HG03521 (cell line): ENCODE measurements around the gene TRERF1.

Source experiments
- ATAC-seq: cut with Tn5 transposase; IDR thresholded peaks from one replicate; pipeline ENCODE4 v1.9.1; 2021; ENCODE audit warnings: mild to moderate bottlenecking, moderate library complexity; ENCODE audit not compliant: unreplicated experiment

Gene TRERF1

GRCh38 chr6:42263165-42263728 is 188.5 kb downstream of the TRERF1 start:
- no peak for ATAC-seq

GRCh38 chr6:42260972-42261371 is 190.8 kb downstream of the TRERF1 start:
- no peak for ATAC-seq

- no peak for ATAC-seq
Measured at GRCh38 chr6:42260396-42260888, 191.3 kb downstream of the TRERF1 start.

DNA sequence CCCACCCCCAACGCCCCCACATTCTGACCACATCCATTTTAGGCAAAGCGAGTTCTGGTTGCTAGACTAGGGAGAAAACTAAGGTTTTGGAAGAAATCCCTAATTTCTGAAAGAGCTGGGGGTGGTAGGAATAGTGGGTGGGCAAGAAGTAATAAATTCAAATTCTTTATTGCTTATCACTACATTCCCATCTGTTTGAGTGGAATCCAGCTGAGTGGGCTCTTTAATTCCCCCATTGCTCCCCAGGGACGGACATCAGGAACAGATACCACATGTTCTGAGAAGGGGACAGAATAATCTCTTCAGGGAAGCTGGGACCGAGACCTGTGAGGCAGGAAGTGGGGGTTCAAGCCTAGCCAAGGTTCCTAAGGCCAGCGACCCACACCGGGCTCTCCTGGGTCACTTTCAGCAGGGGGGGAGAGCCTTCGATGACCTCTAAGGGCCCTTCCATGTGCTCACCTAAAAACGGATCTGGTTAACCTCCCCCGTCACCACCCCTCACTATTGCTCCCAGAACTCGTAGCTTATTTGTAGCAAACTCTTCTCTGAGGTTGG is 191.8 kb downstream of the TRERF1 start:
- no peak for ATAC-seq

GRCh38 chr6:42259286-42259685 is 192.4 kb downstream of the TRERF1 start:
- no peak for ATAC-seq

GRCh38 chr6:42257614-42258013 is 194.1 kb downstream of the TRERF1 start:
- ATAC-seq: no peak

GRCh38 chr6:42257063-42257462 is 194.7 kb downstream of the TRERF1 start:
- ATAC-seq: no peak

- no peak for ATAC-seq
Measured at GRCh38 chr6:42255050-42255449, 196.7 kb downstream of the TRERF1 start.

GRCh38 chr6:42254505-42254904 is 197.2 kb downstream of the TRERF1 start:
- no peak for ATAC-seq

DNA sequence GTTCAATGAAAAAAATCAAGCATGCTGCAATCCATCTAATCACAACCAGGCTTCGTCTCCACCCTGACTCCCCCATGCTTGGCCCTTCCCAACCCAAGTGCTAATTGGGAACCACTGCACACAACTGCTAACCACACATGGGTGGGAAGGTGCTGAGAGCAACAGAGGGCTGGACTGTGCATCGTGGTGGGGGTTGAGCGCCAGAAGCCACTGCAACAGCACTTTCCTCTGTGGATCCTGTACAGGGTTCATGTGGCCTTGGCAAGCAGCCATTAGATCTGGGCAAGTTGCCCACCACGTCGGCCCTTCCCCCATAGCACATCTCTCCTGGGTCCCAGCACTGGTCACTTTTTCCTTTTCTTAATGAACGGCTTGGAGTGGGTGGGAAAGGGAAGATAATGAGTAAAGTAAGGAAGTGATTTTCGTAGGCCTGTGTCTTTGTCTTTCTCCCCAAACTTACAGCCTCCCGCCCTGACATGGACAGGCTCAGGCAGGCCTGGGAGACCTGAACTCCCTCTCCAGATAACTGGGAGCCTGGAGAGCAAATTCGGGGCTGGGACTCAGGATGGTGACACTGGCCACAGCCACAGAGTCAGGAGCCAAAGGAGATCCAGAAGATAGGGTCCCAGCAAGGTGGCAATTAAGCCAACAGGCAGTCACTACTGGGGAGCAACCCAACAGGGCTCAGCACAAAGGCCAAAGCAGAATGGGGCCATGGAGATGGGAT is 199.7 kb downstream of the TRERF1 start:
- no peak for ATAC-seq

GRCh38 chr6:42251500-42251899 is 200.2 kb downstream of the TRERF1 start:
- no peak for ATAC-seq

DNA sequence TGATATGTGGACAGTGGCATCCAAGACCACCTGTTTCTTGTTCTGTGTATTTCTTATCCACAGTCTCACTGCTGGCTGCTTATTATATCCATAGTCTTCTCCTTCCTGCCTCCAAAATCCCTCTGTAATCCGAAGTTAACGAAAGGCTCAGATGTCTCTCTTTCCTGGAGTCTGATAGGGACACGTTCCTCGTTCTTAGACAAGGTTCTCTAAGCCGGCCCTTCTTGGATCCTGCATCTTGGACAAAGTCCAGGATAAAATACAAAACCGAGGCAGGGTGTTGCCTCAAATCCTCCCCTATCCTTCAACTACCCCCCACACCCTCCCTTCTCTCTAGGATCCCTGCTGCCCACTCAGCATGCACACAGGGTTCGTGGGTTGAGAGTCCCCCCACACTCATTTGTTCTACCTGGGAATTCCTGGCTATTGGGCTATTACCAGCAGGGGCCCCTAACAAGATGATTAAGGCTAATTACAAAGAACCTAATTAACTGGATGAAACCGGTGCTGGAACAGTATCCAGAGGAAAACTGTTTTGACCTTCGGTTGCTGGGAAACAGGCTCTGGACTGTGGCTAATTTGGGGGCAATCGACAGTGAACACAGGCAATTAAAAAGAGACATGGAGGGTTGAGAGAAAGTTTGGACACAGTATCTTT is 201.3 kb downstream of the TRERF1 start:
- no peak for ATAC-seq

- ATAC-seq: no peak
Measured at GRCh38 chr6:42249279-42249678, 202.4 kb downstream of the TRERF1 start.

DNA sequence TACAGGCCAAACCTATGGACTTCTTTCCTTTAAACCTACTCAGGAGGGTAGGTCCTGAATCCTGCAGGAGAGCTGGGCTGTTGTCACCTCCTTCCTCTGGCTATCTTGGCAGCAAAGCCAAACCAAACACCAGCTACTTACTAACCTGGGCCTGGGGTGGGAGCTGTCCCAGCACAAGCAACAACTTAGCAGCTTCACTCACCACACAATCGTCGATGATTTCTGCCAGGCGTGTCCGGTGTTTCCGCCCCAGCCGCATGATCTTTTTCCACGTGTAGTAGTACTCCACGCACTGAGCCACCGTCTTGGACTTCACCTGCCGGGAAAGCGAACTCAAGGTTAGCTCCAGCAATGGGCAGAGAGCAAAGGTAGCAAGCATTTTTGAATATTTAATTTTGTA is 208.7 kb downstream of the TRERF1 start:
- ATAC-seq: no peak

DNA sequence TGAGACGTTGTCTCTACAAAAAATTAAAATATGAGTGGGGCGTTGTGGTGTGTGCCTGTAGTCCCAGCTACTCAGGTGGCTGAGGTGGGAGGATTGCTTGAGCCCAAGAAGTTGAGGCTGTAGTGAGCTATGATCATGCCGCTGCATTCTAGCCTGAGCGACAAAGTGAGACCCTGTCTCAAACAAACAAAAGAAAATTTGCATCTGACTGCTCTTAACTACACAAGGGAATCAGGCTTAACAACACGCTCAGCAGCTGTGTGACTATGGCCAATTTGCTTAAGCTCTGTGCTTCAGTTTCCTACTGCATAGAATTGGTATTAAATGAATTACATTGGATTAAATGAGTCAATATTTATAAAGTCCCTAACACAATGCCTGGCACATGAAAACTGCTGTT is 209.8 kb downstream of the TRERF1 start:
- ATAC-seq: no peak

DNA sequence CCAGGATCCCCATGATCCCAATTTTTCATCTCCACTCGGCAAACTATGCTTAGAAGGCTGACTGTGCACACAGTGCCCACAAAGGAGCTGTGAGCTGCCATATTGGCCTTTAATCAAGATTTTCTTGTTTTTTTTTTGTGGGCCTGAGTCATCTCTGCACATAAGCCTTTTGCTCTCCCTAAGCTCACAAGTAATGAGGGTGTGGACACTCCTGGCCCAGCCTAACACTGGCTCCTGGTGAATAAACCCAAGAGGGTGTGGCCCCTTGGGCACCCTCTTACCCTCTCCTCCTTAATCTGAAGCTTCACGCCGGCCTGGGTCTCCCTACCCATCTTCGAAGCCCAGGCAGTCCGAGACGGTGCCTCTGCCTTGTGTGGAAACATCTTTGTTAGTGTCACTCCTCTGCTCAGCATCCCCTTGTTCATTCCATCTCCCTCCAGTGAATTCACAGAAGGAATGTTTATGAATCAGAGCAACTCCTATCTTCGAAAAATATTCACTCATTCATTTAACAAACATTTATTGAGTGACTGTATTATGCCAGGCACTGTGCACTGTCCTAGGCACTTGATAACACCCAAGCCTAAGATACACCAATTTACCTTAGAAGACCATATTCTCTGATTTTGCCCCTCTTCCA is 211.9 kb downstream of the TRERF1 start:
- no peak for ATAC-seq

- ATAC-seq: no peak
Measured at GRCh38 chr6:42239333-42239732, 212.4 kb downstream of the TRERF1 start.

DNA sequence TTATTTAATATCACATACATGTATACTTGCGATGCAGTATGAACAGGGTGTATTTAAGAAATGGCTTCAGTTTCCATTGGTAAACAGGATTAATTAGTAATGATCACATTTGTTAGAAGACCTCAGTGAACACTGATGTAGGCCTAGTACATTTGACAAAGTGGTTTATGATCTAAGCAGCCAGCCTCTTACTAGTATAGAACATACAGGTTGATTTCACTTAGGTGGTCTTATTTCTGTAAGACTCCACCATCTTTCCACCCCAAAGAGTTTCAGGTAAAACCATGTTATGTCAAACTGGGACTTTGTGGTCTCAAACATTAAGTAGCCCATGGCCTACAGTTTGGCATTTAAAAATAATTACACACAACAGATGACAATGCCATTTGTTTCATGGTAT is 213.9 kb downstream of the TRERF1 start:
- no peak for ATAC-seq

GRCh38 chr6:42236682-42237473 is 214.8 kb downstream of the TRERF1 start:
- ATAC-seq: no peak

GRCh38 chr6:42236030-42236429 is 215.7 kb downstream of the TRERF1 start:
- no peak for ATAC-seq

DNA sequence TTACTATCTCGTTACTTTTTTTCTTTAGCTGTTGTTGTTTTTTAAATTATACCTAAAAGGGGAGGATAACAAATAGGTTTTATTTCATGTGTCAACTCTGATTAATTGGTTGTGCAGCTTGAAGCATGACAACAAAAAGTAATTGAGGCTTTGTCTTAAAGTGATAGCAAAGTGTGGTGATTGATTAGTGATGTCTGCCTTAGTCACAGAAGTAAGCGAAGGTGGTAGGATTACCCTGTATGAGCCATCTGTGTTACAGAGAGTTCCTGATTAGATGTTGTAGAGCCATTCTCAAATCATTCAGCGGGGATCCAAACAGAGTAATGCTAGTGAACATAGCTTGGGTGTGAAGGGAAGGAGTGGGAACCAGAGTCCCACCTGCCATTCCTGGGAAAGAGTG is 219.7 kb downstream of the TRERF1 start:
- ATAC-seq: no peak
